Epithelial cell of proximal tubule (primary cell): ENCODE measurements around the gene ZMIZ1. TPM values are rescaled to one million over a fixed set of nuclear protein-coding genes. Genes with fewer than 3 reads are reported as not detected.

ENCODE experiments used
- DNase-seq: peaks from one replicate; pipeline ENCODE4 v3.0.0-alpha.2; 2011; ENCODE audit warnings: low read depth
- H3K4me3 ChIP-seq: 2 replicates; pipeline ENCODE4 v1.5.1; 2011; ENCODE audit warnings: low read depth, mild to moderate bottlenecking, low read length
- CTCF ChIP-seq: conservative IDR thresholded peaks from 2 replicates; pipeline ENCODE4 v1.5.1; 2012; ENCODE audit warnings: low read depth, mild to moderate bottlenecking, low read length
- total RNA-seq: library from RNA; depleted of rRNA; stranded (reverse); fragments of >200 nt; gene quantifications from 2 replicates; pipeline ENCODE4 v1.2.3, GENCODE V29; 2015

The ZMIZ1 gene
- total RNA-seq, 1 donor from 2014 or later: 21.4 TPM

GRCh38 chr10:79360499-79361342 lies 292.0 kb downstream of the ZMIZ1 start:
- no peak for DNase-seq
- H3K4me3 ChIP-seq: no peak overlapping the region
- TF ChIP-seq CTCF: no peak

GRCh38 chr10:79361726-79362397 lies 293.1 kb downstream of the ZMIZ1 start:
- TF ChIP-seq CTCF: no peak
- H3K4me3 ChIP-seq: no peak overlapping the region
- DNase-seq: no peak
